Chondrocyte (in vitro differentiated cells): ENCODE measurements around the gene RNF39. TPM values are rescaled to one million over a fixed set of nuclear protein-coding genes. Genes with fewer than 3 reads are reported as not detected.
"Not testable (repeated sequence)": the region's sequence is repeated elsewhere in the genome, so short reads cannot be mapped to it uniquely, and the experiment has no call there.

Experiments
- DNase-seq: peaks from one replicate; pipeline ENCODE4 v3.0.0; 2021; ENCODE audit warnings: mixed read lengths, low spot score
- H3K27ac Mint-ChIP-seq: one replicate; pipeline ENCODE4 v1.8.0; 2021; ENCODE audit warnings: mild to moderate bottlenecking, moderate library complexity, mixed read lengths; ENCODE audit not compliant: unreplicated experiment
- H3K27me3 Mint-ChIP-seq: 2 replicates; pipeline ENCODE4 v1.8.0; 2021; ENCODE audit warnings: low read depth, mixed read lengths
- H3K36me3 Mint-ChIP-seq: 2 replicates; pipeline ENCODE4 v1.8.0; 2021; ENCODE audit warnings: low read depth, mixed read lengths
- H3K4me1 Mint-ChIP-seq: 2 replicates; pipeline ENCODE4 v1.8.0; 2021; ENCODE audit warnings: low read depth, mild to moderate bottlenecking, mixed read lengths
- H3K4me3 Mint-ChIP-seq: one replicate; pipeline ENCODE4 v1.8.0; 2021; ENCODE audit warnings: mild to moderate bottlenecking, moderate library complexity, mixed read lengths; ENCODE audit not compliant: unreplicated experiment
- H3K9me3 Mint-ChIP-seq: 2 replicates; pipeline ENCODE4 v1.8.0; 2021; ENCODE audit warnings: low read depth, mixed read lengths
- CTCF ChIP-seq: fragments of 200-600 bp; sonication (generic); IDR thresholded peaks from 2 replicates; pipeline ENCODE4 v1.5.0; 2021; ENCODE audit warnings: antibody characterized with exemption, mild to moderate bottlenecking, moderate library complexity
- long read RNA-seq: library from polyadenylated mRNA; stranded (forward); transcript quantifications from one replicate; pipeline ENCODE4 v2.0.0, GENCODE V29; 2021
- total RNA-seq: library from RNA; stranded (reverse); gene quantifications from 3 replicates; pipeline ENCODE4 v1.2.1, GENCODE V29; 2021

RNF39 gene
- not detected in 3 replicates for total RNA-seq
- long read RNA-seq, result 0 reads

- Mint-ChIP-seq H3K4me1 (peaks cover 32% of the 10 kb centered on the region), H3K36me3 (peaks cover 12% of the 10 kb centered on the region), H3K27ac (no peak within 1 kb of the TSS), H3K4me3 (peak within 1 kb of the TSS; percentile 65), H3K9me3 (no peaks in the 10 kb centered on the region), H3K27me3 (peaks cover 79% of the 10 kb centered on the region)
- DNase-seq, result no peak
- no peak for TF ChIP-seq CTCF
These were observed at the start of gene RNF39 for GRCh38 chr6:30075094-30075789. TSS of gene RNF39 (minus strand) at chr6:30075769. CDS start at chr6:30075585, 184 bp downstream.

- peaks cover 5% of the 10 kb centered on the region for H3K4me1 Mint-ChIP-seq
- H3K9me3 Mint-ChIP-seq, result no peaks in the 10 kb centered on the region
- no peak for TF ChIP-seq CTCF
- peaks cover 20% of the 10 kb centered on the region for H3K27me3 Mint-ChIP-seq
- no peak overlapping the region for H3K27ac Mint-ChIP-seq
- H3K4me3 Mint-ChIP-seq, result no peak overlapping the region
- no peak for DNase-seq
- H3K36me3 Mint-ChIP-seq, result no peaks in the 10 kb centered on the region
These were observed 46.9 kb upstream of the RNF39 start for GRCh38 chr6:30122515-30122914.

GRCh38 chr6:30121446-30122366 lies 46.1 kb upstream of the RNF39 start:
- H3K27me3 Mint-ChIP-seq, result peaks cover 15% of the 10 kb centered on the region
- no peaks in the 10 kb centered on the region for H3K9me3 Mint-ChIP-seq
- no peak for TF ChIP-seq CTCF
- H3K4me3 Mint-ChIP-seq, result no peak overlapping the region
- no peaks in the 10 kb centered on the region for H3K36me3 Mint-ChIP-seq
- H3K27ac Mint-ChIP-seq, result no peak overlapping the region
- DNase-seq, result no peak
- H3K4me1 Mint-ChIP-seq, result no peaks in the 10 kb centered on the region

GRCh38 chr6:30118691-30119090 lies 43.1 kb upstream of the RNF39 start:
- not testable (repeated sequence) for DNase-seq, H3K4me1 Mint-ChIP-seq, H3K4me3 Mint-ChIP-seq, H3K9me3 Mint-ChIP-seq, H3K36me3 Mint-ChIP-seq, H3K27ac Mint-ChIP-seq
- peaks cover 19% of the 10 kb centered on the region for H3K27me3 Mint-ChIP-seq

GRCh38 chr6:30116724-30117123 lies 41.2 kb upstream of the RNF39 start:
- H3K27me3 Mint-ChIP-seq, result peaks cover 27% of the 10 kb centered on the region
- no peak overlapping the region for H3K4me3 Mint-ChIP-seq
- no peak overlapping the region for H3K27ac Mint-ChIP-seq
- TF ChIP-seq CTCF, result peak; percentile 60
- no peak for DNase-seq
- H3K36me3 Mint-ChIP-seq, result no peaks in the 10 kb centered on the region
- H3K9me3 Mint-ChIP-seq, result no peaks in the 10 kb centered on the region
- H3K4me1 Mint-ChIP-seq, result no peaks in the 10 kb centered on the region
